ENCODE data around the gene FBXO30.

Gene FBXO30

GRCh38 chr6:145819994-145820393, 5.4 kb upstream of the FBXO30 start:
- Histone ChIP-seq H3K27ac (no peak overlapping the region), H4K20me1 (no peaks in the 10 kb centered on the region)
- TF ChIP-seq Cebpa-rat (IDR thresholded peaks at IDR 0.05): no peak

GRCh38 chr6:145818796-145819195, 4.2 kb upstream of the FBXO30 start:
- Histone ChIP-seq H3K27ac (no peak overlapping the region), H3K4me3 (no peak overlapping the region), H3K4me1 (peaks cover 9% of the 10 kb centered on the region), H3K9me3 (peaks cover 5% of the 10 kb centered on the region; the same call in 1 of the 2 replicates), H3K27me3 (no peaks in the 10 kb centered on the region), H3K9ac (no peak overlapping the region), H3K36me3 (no peaks in the 10 kb centered on the region), H3K4me2 (no peak overlapping the region), H4K20me1 (no peaks in the 10 kb centered on the region)
- no peak for TF ChIP-seq Cebpa-rat (IDR thresholded peaks at IDR 0.05)

More at GRCh38 chr6:145819994-145820393, 5.4 kb upstream of the FBXO30 start:
- H3K4me1 ChIP-seq: peaks cover 9% of the 10 kb centered on the region
- no peaks in the 10 kb centered on the region for H3K27me3 ChIP-seq
- H3K9ac ChIP-seq: no peak overlapping the region
- H3K36me3 ChIP-seq: no peaks in the 10 kb centered on the region
- peaks cover 5% of the 10 kb centered on the region; the same call in 1 of the 2 replicates for H3K9me3 ChIP-seq
- no peak overlapping the region for H3K4me3 ChIP-seq
- no peak overlapping the region for H3K4me2 ChIP-seq

DNA sequence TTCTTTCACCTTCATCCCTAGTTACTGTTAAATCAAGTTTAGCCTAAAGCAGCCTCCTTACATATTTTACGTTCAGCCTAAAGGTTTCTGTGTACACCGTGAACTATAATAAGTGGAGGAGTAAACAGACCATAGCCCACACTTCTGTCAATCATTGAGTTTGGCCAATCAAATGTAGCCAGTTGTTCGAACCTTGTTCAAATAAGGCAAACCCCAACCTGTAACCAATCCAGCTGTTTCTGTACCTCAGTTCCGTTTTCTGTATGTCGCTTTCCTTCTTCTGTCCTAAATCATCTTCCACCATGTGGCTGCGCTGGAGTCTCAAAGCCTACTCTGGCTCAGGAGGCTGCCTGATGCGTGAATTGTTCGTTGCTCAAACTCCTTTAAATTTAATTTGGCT, 1.8 kb upstream of the FBXO30 start:
- no peak overlapping the region for H3K9ac ChIP-seq
- no peaks in the 10 kb centered on the region for H3K36me3 ChIP-seq
- H4K20me1 ChIP-seq: peaks cover 23% of the 10 kb centered on the region
- 0 out of 2 replicates have a peak overlapping the region, but pooled peaks have one; percentile 91 for H3K4me2 ChIP-seq
- H3K27ac ChIP-seq: no peak overlapping the region
- H3K9me3 ChIP-seq: peaks cover 5% of the 10 kb centered on the region; the same call in 1 of the 2 replicates
- peaks cover 30% of the 10 kb centered on the region for H3K4me1 ChIP-seq
- no peaks in the 10 kb centered on the region for H3K27me3 ChIP-seq
- TF ChIP-seq Cebpa-rat (IDR thresholded peaks at IDR 0.05): no peak
- no peak overlapping the region for H3K4me3 ChIP-seq

- Histone ChIP-seq H3K27me3 (no peaks in the 10 kb centered on the region), H3K4me3 (peak overlapping the region; percentile 97), H3K9ac (peak overlapping the region; percentile 95), H3K4me1 (peaks cover 32% of the 10 kb centered on the region), H3K4me2 (peak overlapping the region; percentile 91), H3K27ac (peak overlapping the region; percentile 90), H3K36me3 (no peaks in the 10 kb centered on the region), H4K20me1 (peaks cover 31% of the 10 kb centered on the region), H3K9me3 (peaks cover 5% of the 10 kb centered on the region; the same call in 1 of the 2 replicates)
- TF ChIP-seq Cebpa-rat (IDR thresholded peaks at IDR 0.05): no peak
Measured at GRCh38 chr6:145815309-145816274, 997 bp upstream of the FBXO30 start.

GRCh38 chr6:145814035-145814500, 527 bp downstream of the FBXO30 start:
- H3K4me1 ChIP-seq: peaks cover 38% of the 10 kb centered on the region
- no peaks in the 10 kb centered on the region for H3K27me3 ChIP-seq
- peak overlapping the region; percentile 97 for H3K4me3 ChIP-seq
- peaks cover 44% of the 10 kb centered on the region for H4K20me1 ChIP-seq
- no peaks in the 10 kb centered on the region for H3K36me3 ChIP-seq
- peak overlapping the region; percentile 95 for H3K9ac ChIP-seq
- peak overlapping the region; percentile 90 for H3K27ac ChIP-seq
- peak overlapping the region; percentile 85 for H3K4me2 ChIP-seq
- no peak for TF ChIP-seq Cebpa-rat (IDR thresholded peaks at IDR 0.05)
- peaks cover 5% of the 10 kb centered on the region; the same call in 1 of the 2 replicates for H3K9me3 ChIP-seq

- Histone ChIP-seq H3K27ac (peak overlapping the region; percentile 90), H3K9me3 (peaks cover 5% of the 10 kb centered on the region; the same call in 1 of the 2 replicates), H4K20me1 (peaks cover 47% of the 10 kb centered on the region), H3K4me2 (peak overlapping the region; percentile 85), H3K4me1 (peaks cover 38% of the 10 kb centered on the region), H3K4me3 (peak overlapping the region; percentile 97), H3K27me3 (no peaks in the 10 kb centered on the region), H3K36me3 (no peaks in the 10 kb centered on the region), H3K9ac (peak overlapping the region; percentile 95)
- TF ChIP-seq Cebpa-rat (IDR thresholded peaks at IDR 0.05): no peak
Measured at GRCh38 chr6:145813285-145814034, 1.1 kb downstream of the FBXO30 start.

GRCh38 chr6:145811741-145812140, 2.9 kb downstream of the FBXO30 start:
- Histone ChIP-seq H3K4me1 (peaks cover 38% of the 10 kb centered on the region), H3K36me3 (peaks cover 3% of the 10 kb centered on the region; the same call in 1 of the 2 replicates), H3K9ac (no peak overlapping the region), H3K27me3 (no peaks in the 10 kb centered on the region), H3K4me3 (no peak overlapping the region), H4K20me1 (peaks cover 54% of the 10 kb centered on the region), H3K9me3 (no peaks in the 10 kb centered on the region), H3K4me2 (0 out of 2 replicates have a peak overlapping the region, but pooled peaks have one; percentile 6), H3K27ac (no peak overlapping the region)
- TF ChIP-seq Cebpa-rat (IDR thresholded peaks at IDR 0.05): no peak

- TF ChIP-seq Cebpa-rat (IDR thresholded peaks at IDR 0.05): no peak
- no peak overlapping the region for H3K4me3 ChIP-seq
- H3K4me2 ChIP-seq: no peak overlapping the region
- H3K9ac ChIP-seq: no peak overlapping the region
- H4K20me1 ChIP-seq: peaks cover 54% of the 10 kb centered on the region
- peaks cover 19% of the 10 kb centered on the region for H3K36me3 ChIP-seq
- peaks cover 4% of the 10 kb centered on the region; the same call in 1 of the 2 replicates for H3K9me3 ChIP-seq
- H3K27ac ChIP-seq: no peak overlapping the region
- no peaks in the 10 kb centered on the region for H3K27me3 ChIP-seq
- peaks cover 30% of the 10 kb centered on the region for H3K4me1 ChIP-seq
Measured at GRCh38 chr6:145809785-145810184, 4.8 kb downstream of the FBXO30 start.

- H3K27ac ChIP-seq: no peak overlapping the region
- H3K27me3 ChIP-seq: no peaks in the 10 kb centered on the region
- H3K4me1 ChIP-seq: peaks cover 30% of the 10 kb centered on the region
- peaks cover 54% of the 10 kb centered on the region for H4K20me1 ChIP-seq
- H3K36me3 ChIP-seq: peaks cover 25% of the 10 kb centered on the region
- no peak overlapping the region for H3K4me2 ChIP-seq
- H3K9ac ChIP-seq: no peak overlapping the region
- H3K9me3 ChIP-seq: peaks cover 4% of the 10 kb centered on the region; the same call in 1 of the 2 replicates
- no peak overlapping the region for H3K4me3 ChIP-seq
- TF ChIP-seq Cebpa-rat (IDR thresholded peaks at IDR 0.05): no peak
Measured at GRCh38 chr6:145809211-145809610, 5.4 kb downstream of the FBXO30 start.
